ENCODE results near the gene TIGD1. TPM values are rescaled to one million over a fixed set of nuclear protein-coding genes. Genes with fewer than 3 reads are reported as not detected.
"Not testable (repeated sequence)": the region's sequence is repeated elsewhere in the genome, so short reads cannot be mapped to it uniquely, and the experiment has no call there.

TIGD1 gene
- total and polyA plus RNA-seq, 10 donors: 4.4 to 13.5 (median 8.4) TPM

DNA sequence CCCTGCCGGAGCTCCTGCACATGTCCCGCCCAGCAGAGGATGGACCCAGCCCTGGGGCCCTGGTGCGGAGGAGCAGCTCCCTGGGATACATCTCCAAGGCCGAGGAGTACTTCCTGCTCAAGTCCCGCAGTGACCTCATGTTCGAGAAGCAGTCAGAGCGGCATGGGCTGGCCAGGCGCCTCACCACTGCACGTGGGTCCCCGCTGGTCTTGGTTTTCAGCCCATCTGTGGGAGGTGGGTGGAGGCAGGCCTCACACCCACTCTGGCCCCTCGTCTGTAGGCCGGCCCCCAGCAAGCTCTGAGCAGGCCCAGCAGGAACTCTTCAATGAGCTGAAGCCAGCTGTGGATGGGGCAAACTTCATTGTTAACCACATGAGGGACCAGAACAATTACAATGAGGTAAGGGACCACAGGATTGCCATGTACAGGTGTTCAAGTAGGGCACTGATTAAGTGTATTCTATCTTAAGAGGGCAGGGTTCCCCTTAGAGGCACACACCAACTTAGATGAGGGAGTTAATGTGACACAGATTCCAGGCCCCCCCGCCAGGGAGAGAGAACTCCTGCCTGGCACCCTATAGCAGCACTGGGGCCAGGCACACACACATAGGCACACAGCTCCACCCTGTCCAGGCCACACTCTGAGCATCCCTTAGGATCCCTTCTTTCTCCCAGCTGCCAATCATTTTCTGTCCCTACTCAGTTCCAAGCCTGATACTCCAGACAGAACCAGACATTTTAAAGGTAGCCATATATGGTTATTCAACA, 16.2 kb downstream of the TIGD1 start:
- intact Hi-C loops (cut with DNase I; ENCODE audit: low total_unique reads): no loop called here
- DNase-seq: peak; percentile 69
- 61 to 88% (median 72%) methylated on average over 1 to 13 of the region's 13 CpGs for WGBS, 5 donors
- TF ChIP-seq POLR2A (IDR thresholded peaks at IDR 0.05) (no peak), POLR2AphosphoS5 (IDR thresholded peaks at IDR 0.05) (no peak), CTCF (IDR thresholded peaks at IDR 0.05 in 8 of 11, conservative IDR thresholded peaks at IDR 0.05 in 3 of 11) (no peak)
- Histone ChIP-seq H3K4me1 (peaks cover 0 to 6% (median 0%) of the 10 kb centered on the region in 6 donors), H3K4me3 (no peak overlapping the region), H3K9me3 (peaks cover 0 to 10% (median 6%) of the 10 kb centered on the region in 8 donors), H3K36me3 (no peaks in the 10 kb centered on the region), H3K27ac (no peak overlapping the region), H3K27me3 (replicated peaks in 1 of 7) (peaks cover 0 to 88% (median 12%) of the 10 kb centered on the region in 7 donors)

DNA sequence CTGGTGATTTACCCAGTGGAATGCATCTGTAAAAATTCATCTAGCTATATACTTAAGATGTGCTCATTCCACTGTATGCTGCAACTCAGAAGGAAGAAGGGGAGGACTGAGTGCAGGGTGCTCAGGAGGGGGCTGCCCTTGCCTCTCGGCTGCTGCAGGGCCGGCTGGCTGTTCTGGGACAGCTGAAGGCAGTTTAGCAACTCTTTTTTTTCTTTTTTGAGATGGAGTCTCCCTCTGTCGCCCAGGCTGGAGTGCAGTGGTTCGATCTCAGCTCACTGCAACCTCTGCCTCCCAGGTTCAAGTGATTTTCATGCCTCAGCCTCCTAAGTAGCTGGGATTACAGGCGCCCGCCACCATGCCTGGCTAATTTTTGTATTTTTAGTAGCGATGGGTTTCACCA, 17.5 kb downstream of the TIGD1 start:
- H3K4me1 ChIP-seq; intact Hi-C loops (cut with DNase I; ENCODE audit: low total_unique reads); H3K4me3 ChIP-seq; H3K27ac ChIP-seq; H3K36me3 ChIP-seq: not testable (repeated sequence)
- DNase-seq: peak; percentile 52
- H3K27me3 ChIP-seq (replicated peaks in 1 of 7): peaks cover 0 to 94% (median 12%) of the 10 kb centered on the region in 7 donors
- H3K9me3 ChIP-seq: peaks cover 0 to 10% (median 6%) of the 10 kb centered on the region in 8 donors
- WGBS, 5 donors: 81 to 95% (median 88%) methylated on average over 7 of the region's 7 CpGs

GRCh38 chr2:232532419-232532818, 17.9 kb downstream of the TIGD1 start:
- no peak overlapping the region for H3K4me3 ChIP-seq
- H3K27ac ChIP-seq: no peak overlapping the region
- WGBS, 5 donors: 72 to 83% (median 74%) methylated on average over 9 of the region's 9 CpGs
- H3K9me3 ChIP-seq: peaks cover 0 to 10% (median 6%) of the 10 kb centered on the region in 8 donors
- no peaks in the 10 kb centered on the region for H3K36me3 ChIP-seq
- peak; percentile 30 for DNase-seq
- TF ChIP-seq CTCF (IDR thresholded peaks at IDR 0.05 in 8 of 11, conservative IDR thresholded peaks at IDR 0.05 in 3 of 11): no peak
- no peak for TF ChIP-seq POLR2AphosphoS5 (IDR thresholded peaks at IDR 0.05)
- TF ChIP-seq POLR2A (IDR thresholded peaks at IDR 0.05): no peak
- H3K27me3 ChIP-seq (replicated peaks in 1 of 7): peaks cover 0 to 94% (median 12%) of the 10 kb centered on the region in 7 donors
- no peaks in the 10 kb centered on the region for H3K4me1 ChIP-seq
- intact Hi-C loops (cut with DNase I; ENCODE audit: low total_unique reads): no loop called here

DNA sequence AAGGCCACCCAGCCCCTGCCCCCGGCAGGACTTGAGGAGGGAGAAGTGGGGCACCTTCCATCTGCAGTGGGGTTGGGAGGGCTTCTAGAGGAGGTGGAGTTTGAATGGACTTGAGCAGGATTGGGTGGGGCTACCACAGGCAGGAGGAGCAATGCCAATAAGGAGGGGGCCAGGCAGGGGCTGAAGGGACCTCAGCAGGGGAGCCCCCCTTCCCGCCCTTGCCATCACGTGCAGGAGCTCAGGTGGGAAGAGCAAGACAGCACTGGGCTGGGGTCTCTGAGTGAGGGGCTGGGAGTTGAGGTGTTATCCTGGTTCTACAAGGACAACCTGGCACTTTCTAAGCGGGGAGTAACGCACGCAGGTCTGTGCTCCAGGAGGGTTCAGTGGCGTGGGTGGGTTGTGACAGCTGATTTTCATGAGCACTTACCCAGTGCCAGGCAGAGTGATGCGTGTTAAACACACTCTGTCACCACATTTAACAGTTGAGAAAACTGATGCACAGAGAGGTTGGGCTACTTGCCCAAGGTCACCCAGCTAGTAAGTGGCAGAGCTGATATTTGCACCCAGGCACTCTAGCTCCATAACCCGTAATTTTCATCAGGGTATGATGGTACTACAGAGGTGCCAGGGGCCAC, 19.6 kb downstream of the TIGD1 start:
- no peak overlapping the region for H3K27ac ChIP-seq
- peaks cover 0 to under 1% (median 0%) of the 10 kb centered on the region in 8 donors for H3K9me3 ChIP-seq
- H3K27me3 ChIP-seq (replicated peaks in 1 of 7): peaks cover 0 to 94% (median 9%) of the 10 kb centered on the region in 7 donors
- no peak for TF ChIP-seq POLR2A (IDR thresholded peaks at IDR 0.05)
- intact Hi-C loops (cut with DNase I; ENCODE audit: low total_unique reads): no loop called here
- DNase-seq: peak; percentile 56
- H3K36me3 ChIP-seq: no peaks in the 10 kb centered on the region
- 76 to 91% (median 81%) methylated on average over 8 to 9 of the region's 9 CpGs for whole genome bisulfite sequencing, 5 donors
- no peak overlapping the region for H3K4me3 ChIP-seq
- H3K4me1 ChIP-seq: peaks cover 0 to under 1% (median 0%) of the 10 kb centered on the region in 6 donors

Data from spleen (tissue), 11 donors.